Colon (tissue), 2 donors: ENCODE results near the gene GGT5.
"Not testable (repeated sequence)": the region's sequence is repeated elsewhere in the genome, so short reads cannot be mapped to it uniquely, and the experiment has no call there.

Source experiments
- FAIRE-seq: peaks from 2 replicates; lab custom pipeline; 2012; peaks lifted over from hg19 to GRCh38; lab: Jason Lieb, UNC
- donor health status: control.
- donor health status: control.

GGT5 gene

DNA sequence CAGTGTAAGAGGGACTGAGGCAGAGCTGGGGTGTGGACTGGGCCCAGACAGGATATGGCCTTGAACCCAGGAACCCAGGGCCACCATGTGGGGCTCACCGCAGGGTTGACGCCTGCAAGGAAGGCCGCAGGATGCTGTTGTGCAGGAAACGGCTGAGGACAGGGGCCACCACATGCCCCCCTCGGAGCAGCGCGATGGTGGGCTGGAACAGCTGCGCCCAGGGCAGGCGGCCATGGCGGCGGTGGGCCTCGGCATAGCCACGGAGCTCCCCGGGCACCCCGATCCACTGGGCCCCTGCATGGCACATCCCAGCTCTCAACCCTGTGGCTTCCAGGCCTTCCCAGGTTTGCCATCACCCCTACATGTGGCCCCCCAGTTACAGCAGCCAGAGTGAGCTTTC lies 12.2 kb downstream of the GGT5 start:
- no peak for FAIRE-seq

DNA sequence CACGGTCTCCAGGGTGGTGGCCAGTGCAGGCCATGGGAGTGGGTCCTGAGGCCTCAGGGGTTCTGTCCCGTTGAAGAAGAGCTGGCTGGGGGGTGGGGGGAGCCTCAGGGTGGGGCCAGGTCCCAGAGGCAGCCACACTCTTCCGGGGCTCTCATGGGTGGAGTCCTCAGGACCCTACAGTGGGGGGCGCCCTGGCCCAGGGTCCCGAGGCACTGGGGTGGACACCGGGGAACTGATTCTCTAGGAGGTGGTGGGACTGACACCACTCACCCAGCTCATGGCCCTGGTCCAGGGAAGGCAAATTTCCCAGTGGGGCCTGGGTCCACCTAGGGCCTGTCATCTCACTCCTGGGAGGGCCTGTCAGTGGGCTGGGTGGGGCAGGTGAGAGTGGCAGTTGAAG lies 12.8 kb downstream of the GGT5 start:
- no peak for FAIRE-seq

DNA sequence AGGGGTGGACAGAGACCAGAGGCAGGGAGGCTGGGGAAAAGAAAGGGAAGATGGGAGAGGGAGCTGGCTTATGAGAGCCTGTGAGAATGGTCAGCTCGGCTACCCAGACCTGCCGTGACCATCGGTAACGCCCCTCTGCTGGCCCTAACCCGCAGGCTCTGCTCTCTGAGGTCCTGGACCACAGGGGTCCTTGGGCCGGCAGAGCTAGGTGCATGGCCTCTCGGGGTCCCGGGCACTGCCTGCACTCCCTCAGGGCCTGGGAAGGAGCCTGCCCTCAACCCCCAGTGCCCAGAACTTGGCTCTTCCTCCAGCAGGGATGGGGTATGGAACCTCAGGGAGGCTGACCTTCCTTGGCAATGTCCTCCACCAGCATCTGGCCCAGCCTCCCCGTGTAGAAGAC lies 13.2 kb downstream of the GGT5 start:
- FAIRE-seq: no peak

DNA sequence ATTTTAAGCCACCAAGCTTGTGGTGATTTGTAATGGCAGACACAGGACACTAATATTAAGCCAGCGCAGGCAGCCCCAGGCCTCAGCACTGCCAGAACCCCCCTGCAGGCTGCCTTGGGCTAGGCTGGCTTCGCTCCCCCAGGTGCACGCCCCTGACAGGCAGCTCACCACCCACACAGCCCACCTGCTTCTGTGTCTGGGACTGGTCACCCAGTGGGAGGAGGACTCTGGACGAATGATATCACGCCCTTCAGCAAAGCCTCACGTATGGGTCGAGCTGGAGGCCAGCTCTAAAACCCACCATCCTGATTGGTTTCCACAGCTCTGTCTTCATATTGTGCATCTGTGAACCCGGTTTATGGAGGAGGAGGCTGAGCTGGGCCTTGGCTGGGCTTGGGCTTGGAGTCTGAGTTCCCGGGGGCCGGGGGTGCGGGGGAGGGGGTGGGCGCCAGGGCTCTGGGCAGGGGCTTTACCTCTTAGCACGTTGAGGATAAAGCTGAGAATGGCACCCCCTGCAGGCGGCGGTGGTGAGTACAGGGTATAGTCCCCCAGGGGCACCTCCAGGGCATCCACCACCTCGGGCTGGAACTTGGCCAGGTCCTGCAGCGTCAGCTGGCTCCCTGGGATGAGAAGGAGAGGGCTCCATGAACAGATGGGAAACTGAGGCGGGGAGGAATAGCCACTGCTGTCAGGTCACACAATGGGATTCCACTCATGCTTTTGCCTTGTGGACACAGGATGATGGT lies 13.8 kb downstream of the GGT5 start:
- no peak for FAIRE-seq

DNA sequence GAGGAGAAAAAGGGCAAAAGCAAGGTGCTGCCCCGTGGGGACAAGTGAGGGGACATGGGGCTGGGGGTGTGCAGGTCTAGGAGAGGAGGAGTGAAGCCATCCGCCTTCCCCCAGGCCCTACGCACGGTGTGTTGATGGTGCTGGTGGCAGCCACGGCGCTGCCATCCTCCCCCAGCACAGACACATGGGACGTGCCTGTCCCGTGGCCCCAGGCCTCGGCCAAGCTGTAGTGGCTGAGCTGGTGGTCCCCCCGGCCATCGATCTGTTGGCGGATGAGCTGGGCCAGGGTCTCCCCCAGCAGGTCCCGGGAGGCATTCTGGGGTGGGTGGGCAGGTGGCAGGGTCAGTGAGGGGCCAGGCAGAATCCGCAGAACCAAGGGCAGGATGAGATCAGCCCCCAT lies 18.9 kb downstream of the GGT5 start:
- no peak for FAIRE-seq

DNA sequence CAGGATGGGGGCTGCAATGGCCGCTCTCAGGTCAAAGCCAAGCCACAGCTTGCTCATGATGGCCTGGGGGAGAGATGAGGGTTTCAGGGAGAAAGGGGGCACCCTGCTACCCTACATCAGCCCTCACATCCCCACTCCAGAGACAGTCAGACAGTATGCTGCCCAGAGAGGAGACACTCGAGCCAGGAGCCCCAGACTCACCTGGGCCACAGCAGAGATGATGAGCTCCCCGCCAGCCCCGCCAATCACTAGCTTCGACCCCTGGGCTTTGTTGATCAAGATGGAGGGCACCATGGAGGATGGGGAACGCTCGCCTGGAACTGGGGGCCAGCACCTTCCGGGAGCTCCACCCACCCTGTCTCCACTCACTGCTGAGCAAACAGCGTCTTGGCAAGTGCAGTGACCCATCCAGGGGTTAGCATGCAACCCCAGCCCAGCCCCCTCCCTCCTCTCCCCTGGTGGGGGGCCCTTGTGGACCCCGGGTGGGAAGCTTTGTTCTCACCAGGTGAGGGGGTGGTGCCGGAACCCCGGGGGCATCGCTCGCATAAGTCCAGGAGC lies 19.8 kb downstream of the GGT5 start:
- FAIRE-seq: no peak

DNA sequence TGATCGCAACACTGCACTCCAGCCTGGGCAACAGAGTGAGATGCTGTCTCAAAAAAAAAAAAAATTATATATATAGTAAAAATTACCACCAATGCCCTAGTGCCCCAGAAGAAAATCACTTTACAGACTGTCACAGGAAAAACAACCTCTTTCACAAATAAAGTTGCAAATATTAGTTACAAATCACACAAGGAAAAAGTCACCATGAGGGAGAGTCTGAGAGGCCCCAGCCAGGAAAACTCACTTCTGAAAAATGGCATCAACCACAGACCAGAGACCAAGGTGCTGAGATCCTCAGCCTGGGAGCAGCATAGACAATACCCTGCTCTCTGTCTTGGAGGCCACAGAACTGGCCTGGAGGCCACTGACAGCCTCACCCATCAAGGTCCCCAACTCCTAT lies 20.4 kb downstream of the GGT5 start:
- no peak for FAIRE-seq

DNA sequence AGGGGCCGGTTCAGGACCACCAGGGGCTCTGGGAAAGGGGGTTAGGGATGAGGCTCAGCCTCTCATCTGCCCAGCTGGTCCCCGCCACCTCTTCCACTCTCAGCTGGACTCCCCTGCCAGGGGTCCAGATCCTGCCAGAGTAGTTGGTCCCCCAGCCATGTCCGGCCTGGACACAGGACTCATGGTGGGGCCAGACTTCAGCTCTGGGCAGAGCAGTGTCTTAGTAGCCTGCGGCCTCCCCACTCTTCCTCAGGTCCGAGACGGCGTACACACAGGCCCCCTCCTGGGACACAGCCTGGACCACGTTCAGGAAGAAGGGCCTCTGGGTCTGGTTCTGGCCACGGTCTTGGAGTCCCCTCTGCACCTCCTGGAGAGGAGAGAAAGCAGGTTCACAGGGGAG lies 25.1 kb downstream of the GGT5 start:
- FAIRE-seq: no peak

DNA sequence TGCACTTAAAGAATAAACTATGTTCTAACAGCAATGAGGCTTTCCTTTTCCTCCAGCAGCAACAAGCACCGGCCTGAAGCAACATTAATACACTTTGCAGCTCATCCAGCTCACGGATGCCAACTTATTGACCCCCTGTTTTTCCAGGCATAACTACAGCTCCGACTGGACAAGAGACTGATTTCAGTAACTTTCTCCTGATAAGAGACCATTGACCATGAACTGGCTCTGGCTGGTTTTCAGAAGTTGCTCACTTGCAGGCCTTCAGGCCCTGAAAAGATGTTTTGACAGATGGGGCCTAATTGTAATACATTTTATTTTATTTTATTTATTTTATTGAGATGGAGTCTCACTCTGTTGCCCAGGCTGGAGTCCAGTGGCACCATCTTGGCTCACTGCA lies 27.5 kb downstream of the GGT5 start:
- FAIRE-seq: no peak

DNA sequence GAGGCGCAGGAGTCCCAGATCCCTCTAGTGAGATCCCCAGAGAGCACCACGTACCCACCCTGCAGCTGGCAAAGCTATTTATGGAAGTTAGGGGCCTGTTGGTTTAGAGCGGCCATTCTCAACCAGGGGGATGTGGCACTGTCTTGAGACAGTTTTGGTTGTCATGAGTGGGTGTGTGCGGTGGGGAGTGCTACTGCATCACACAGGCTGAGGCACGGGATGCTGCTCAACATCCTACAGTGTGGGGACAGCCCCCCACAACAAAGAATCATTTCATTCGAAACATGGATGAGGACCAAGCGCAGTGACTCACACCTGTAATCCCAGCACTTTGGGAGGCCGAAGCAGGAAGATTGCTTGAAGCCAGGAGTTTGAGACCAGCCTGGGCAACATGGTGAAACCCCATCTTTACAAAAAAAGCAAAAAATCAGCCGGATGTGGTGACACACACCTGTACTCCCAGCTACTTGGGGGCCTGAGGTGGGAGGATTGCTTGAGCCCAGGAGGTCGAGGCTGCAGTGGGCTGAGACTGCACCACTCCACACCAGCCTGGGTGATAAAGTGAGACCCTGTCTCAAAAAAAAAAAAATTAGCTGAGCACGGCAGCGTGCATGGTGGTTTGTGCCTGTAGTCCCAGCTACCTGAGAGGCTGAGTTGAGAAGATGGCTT lies 28.2 kb downstream of the GGT5 start:
- FAIRE-seq: no peak

DNA sequence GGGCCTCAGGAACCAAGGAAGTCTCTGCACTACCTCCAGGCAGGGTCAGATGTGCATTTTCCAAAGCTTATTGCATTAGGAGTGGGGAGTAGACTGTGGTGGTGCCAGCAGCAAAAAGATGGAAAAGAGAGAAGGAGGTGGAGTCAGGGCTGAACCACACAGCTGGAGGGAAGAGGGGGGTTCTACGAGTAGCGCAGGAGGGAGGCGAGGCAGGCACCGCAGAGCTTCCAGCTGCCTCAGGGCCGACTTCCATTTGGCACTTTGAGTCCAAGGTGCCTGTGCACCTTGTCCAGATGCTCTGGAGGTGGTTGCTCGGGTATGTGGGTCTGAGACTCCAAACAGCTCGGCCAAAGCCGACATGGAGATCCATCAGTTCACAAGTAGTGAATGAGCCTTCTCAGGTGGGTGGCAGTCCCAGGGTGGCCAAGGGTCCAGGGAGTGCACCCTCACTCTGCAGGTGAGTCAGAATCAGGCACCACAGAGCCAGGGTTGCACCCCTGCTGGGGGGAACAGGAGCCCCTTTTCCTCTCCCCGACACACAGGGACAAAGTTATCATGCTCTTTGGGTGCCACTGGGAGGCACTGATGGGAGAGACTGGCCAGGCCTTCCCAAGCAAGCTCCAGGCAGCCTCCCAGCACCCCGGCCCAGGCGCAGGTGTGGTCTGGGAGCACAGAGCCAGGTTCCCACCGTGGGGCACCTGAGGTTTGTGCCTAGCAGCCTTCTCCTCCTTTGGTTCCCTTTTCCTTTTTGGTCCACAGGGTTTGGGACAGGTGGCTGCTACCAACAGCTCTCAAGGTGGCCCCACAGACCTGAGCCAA lies 30.2 kb downstream of the GGT5 start:
- FAIRE-seq: no peak

DNA sequence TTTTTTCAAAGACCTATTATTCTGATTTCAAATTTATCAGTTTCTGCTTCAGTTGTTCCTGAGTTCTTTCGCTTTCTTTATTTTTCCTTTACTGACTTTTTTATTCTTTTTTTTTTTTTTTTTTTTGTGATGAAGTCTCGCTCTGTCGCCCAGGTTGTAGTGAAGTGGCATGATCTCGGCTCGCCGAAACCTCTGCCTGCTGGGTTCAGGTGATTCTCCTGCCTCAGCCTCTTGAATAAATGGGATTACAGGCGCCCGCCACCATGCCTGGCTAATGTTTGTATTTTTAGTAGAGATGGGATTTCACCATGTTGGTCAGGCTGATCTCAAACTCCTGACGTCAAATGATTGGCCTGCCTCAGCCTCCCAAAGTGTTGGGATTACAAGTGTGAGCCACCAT lies 31.8 kb downstream of the GGT5 start:
- FAIRE-seq: not testable (repeated sequence)

DNA sequence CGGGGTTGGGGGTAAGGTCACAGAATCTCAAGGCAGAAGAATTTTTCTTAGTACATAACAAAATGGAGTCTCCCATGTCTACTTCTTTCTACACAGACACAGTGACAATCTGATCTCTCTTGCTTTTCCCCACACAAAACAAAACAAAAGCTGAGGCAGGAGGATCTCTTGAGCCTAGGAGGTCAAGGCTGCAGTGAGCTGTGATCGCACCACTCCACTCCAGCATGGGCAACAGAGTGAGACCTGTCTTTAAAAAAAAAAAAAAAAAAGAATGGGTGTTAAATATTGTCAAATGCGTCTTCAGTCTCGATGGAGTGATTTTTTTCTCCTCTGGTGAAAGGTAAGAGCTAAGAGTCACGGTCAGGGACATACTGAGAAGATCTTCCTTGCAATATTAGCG lies 33.2 kb downstream of the GGT5 start:
- not testable (repeated sequence) for FAIRE-seq

DNA sequence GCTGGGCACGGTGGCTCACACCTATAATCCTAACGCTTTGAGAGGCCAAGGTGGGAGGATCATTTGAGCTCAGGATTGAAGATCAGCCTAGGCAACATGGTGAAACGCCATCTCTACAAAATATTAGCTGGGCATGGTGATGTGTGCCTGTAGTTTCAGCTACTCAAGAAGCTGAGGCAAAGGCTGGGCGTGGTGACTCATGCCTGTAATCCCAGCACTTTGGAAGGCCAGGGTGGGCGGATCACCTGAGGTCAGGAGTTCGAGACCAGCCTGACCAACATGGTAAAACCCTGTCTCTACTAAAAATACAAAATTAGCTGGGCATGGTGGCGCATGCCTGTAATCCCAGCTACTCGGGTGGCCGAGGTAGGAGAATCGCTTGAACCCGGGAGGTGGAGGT lies 34.5 kb downstream of the GGT5 start:
- FAIRE-seq: not testable (repeated sequence)

DNA sequence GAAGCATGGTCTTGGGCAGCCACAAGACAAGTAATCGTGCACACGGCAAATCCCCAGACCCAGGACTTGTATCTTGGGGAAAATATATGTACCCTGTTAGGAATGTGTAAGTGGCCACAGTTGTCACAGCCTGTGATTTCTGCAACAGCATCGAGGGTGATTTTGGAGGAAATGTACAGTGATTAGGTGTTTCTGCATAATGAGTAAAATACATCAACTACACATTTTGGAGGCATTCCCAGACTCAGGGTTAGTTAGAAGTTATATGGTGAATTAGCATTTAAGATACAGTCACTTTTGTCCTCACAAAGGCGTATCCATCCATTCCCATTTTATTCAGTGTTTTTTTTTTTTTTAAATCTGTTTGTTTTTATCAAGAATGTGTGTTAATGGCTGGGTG lies 35.2 kb downstream of the GGT5 start:
- no peak for FAIRE-seq

DNA sequence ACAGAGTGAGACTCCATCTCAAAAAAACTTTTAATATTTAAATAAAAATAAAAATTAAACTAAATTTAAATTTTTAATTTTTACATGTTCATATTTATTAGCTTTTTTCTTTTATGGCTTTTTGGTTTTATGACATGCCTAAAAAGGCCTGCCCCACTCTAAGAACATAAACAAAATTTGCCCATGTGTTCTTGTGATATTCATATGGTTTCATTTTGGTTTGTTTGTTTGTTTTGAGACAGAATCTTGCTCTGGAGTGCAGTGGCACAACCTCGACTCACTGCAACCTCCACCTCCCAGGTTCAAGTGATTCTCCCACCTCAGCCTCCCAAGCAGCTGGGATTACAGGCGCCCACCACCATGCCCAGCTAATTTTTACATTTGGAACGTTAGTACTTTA lies 35.9 kb downstream of the GGT5 start:
- FAIRE-seq: no peak

DNA sequence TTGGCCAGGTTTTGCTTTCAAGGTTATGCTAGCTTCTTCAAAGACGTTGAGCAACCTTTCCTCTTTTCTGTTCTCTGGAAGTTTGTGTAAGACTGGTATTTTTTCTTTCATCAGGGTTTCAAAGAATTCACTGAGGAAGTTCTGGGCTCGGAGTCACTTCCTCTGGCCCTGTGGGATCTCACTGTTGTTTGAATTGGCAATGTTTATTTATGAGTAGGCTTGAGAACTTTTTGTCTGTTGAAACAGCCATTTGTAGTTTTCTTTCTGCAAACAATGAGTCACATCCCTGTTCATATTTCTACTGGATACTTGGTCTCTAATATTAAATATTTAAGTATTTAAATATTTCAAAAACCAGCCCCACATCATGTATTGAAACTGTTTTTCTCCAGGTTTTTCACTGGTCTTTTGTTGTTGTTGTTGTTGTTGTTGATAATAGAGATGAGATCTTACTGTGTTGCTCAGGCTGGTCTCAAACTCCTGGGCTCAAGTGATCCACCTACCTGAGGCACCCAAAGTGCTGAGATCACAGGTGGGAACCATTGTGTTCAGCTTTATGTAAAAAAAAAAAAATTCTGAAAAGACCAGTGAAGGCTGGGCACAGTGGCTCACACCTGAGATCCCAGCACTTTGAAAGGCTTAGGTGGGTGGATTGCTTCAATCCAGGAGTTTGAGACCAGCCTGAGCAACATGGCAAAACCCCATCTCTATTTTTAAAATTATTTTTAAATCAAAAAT lies 36.7 kb downstream of the GGT5 start:
- no peak for FAIRE-seq

DNA sequence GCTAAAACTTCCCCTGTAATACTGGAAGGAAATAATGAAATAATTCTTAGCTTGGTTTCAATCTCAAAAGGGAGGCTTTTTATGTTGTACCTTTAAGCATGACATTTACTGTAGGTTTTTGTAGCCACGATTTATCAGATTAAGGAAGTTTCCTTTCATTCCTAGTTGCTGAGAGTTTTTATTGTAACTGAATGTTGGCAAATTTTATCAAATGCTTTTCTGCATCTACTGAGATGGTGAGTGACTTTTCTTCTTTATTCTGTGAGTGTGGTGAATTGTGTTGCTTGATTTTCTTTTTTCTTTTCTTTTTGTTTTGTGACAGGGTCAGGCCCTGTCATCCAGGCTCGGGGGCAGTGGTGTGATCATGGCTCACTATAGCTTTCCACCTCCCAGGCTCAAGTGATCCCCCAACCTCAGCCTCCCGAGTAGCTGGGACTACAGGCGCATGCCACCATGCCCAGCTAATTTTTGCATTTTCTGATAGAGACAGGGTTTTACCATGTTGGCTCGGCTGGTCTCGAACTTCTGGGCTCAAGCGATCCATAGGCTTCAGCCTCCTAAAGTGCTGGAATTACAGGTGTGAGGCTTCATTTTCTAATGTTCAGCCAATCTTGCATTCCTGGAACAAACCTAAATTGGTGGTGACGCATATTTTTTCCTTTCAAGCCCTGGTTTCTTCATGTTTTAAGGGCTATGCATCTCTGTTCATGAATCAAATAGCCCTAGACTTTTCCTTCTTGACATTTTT lies 37.4 kb downstream of the GGT5 start:
- FAIRE-seq: no peak

DNA sequence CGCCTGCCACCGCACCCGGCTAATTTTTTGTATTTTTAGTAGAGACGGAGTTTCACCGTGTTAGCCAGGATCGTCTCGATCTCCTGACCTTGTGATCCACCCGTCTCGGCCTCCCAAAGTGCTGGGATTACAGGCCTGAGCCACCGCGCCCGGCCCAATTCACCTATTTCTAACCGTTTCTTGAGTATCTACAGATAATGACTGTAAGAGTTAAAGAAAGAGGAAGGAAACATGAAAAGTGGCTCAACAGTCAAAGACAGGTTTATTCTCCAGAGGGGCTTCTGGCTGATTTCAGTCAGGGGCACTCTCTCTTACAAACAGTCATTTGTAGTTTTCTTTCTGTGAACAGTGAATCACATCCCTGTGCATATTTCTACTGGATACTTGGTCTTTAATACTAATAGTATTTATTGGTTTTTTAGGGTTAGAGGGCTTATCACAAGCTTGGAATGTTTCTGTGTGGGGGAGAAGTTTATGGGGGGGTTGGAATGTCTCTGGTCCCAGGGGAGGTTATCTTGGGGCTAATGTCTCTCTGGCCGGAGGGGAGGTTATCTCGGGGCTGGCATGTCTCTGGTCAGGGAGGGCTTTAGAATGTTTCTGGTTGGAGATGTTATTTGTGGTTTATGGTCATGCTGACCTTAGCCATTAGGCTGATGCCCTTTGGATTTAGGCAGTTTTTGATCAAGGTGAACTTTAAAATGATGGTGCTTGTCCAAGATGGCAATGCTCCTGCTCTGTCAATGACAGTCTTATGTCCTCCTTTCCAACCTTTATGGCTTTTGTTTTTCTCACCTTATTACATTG lies 38.2 kb downstream of the GGT5 start:
- not testable (repeated sequence) for FAIRE-seq

DNA sequence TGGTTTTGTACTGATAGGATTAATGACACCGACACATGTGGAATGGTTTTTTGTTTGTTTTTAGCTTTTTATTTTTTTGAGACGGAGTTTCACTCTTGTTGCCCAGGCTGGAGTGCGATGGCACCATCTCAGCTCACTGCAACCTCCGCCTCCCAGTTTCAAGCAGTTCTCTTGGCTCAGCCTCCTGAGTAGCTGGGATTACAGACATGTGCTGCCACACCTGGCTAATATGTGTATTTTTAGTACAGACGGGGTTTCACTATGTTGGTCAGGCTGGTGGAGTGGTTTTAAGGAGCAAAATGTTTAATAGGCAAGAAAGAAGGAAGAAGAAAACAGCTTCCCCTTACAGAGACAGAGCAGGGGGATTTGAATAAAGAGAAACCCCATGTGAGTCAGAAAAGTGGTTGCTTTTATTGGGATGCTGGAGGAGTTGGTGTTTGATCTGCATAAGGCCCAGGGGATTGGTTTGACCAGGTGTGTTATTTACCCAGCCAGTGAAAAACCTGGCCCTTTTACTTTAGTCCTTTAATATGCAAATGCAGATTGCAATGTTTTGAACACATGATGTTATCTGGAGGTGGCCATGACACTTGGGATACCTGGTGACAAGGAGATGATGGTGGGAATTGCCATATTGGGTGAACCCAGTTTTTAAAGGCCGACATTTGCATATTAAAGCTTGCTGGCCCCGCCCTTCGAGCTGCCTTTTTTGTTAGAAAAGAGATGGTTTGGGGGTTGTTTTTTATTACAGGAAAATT lies 39.3 kb downstream of the GGT5 start:
- FAIRE-seq: no peak
